Osteoblast (primary cell): ENCODE data around the gene DGKI. TPM values are rescaled to one million over a fixed set of nuclear protein-coding genes. Genes with fewer than 3 reads are reported as not detected.

Experiments
- DNase-seq: peaks from one replicate; pipeline ENCODE4 v3.0.0; 2011; ENCODE audit warnings: low spot score, mixed read lengths; ENCODE audit not compliant: insufficient read length; ENCODE audit errors: missing footprints
- H2AFZ ChIP-seq: 2 replicates; pipeline ENCODE4 v1.6.0; 2011; ENCODE audit warnings: mild to moderate bottlenecking, low read length
- H3K27ac ChIP-seq: 2 replicates; pipeline ENCODE4 v1.5.1; 2011; ENCODE audit warnings: mild to moderate bottlenecking, low read depth, low read length, moderate library complexity
- H3K27me3 ChIP-seq: 2 replicates; pipeline ENCODE4 v1.6.0; 2012; ENCODE audit warnings: mild to moderate bottlenecking, control low read depth, inconsistent platforms, low read length, moderate library complexity; ENCODE audit not compliant: insufficient read depth
- H3K36me3 ChIP-seq: 2 replicates; pipeline ENCODE4 v1.5.1; 2011; ENCODE audit warnings: mild to moderate bottlenecking, low read length, control low read depth, moderate library complexity; ENCODE audit not compliant: insufficient read depth
- H3K4me1 ChIP-seq: 2 replicates; pipeline ENCODE4 v1.5.1; 2011; ENCODE audit warnings: mild to moderate bottlenecking, low read length, control low read depth, moderate library complexity; ENCODE audit not compliant: insufficient read depth
- H3K4me2 ChIP-seq: 2 replicates; pipeline ENCODE4 v1.6.0; 2011; ENCODE audit warnings: mild to moderate bottlenecking, low read length; ENCODE audit not compliant: insufficient read depth
- H3K4me3 ChIP-seq: fragments of 200-600 bp; sonication (generic); 3 replicates; pipeline ENCODE4 v1.5.1; 2012; ENCODE audit warnings: mild to moderate bottlenecking, low read length, inconsistent platforms; ENCODE audit not compliant: insufficient read depth
- H3K79me2 ChIP-seq: 2 replicates; pipeline ENCODE4 v1.6.0; 2012; ENCODE audit warnings: mild to moderate bottlenecking, low read length, control low read depth, inconsistent platforms; ENCODE audit not compliant: insufficient read depth
- H3K9me3 ChIP-seq: 2 replicates; pipeline ENCODE4 v1.5.1; 2011; ENCODE audit warnings: low read depth, low read length, control low read depth
- H4K20me1 ChIP-seq: 2 replicates; pipeline ENCODE4 v1.6.0; 2012; ENCODE audit warnings: mild to moderate bottlenecking, low read length, control low read depth; ENCODE audit not compliant: insufficient read depth
- total RNA-seq: library from RNA; depleted of rRNA; stranded (reverse); fragments of >200 nt; gene quantifications from 2 replicates; pipeline ENCODE4 v1.2.3, GENCODE V29; 2012
- TF ChIP-seq, protein P1 (sequence below): IDR thresholded peaks from 2 replicates; pipeline ENCODE4 v1.5.1; 2011; ENCODE audit warnings: mild to moderate bottlenecking, low read depth, low read length, moderate library complexity; ENCODE audit errors: extremely low read depth

Gene DGKI
- total RNA-seq, 1 donor, result 19.2 TPM

DNA sequence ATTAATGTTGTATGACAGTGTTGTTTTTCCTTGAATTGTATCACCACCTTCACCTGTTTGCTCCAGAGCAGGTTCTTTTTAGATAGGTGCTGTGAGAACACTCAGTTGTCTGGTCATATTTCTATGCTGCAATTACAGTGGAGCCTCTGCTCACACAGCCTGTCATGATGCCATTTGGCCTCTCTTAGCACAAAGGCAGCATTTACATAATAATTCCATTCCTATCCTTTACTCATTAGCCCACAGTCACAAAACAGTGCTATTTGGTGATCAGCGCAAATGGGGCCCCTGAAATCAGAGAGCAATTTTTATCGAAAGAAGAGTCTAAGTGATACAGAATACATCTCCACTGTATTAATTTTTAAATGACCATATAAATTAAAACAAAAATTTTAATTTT is 13.8 kb upstream of the DGKI start:
- H3K4me3 ChIP-seq, result no peak overlapping the region
- no peaks in the 10 kb centered on the region for H3K27me3 ChIP-seq
- peaks cover 48% of the 10 kb centered on the region for H3K36me3 ChIP-seq
- no peak overlapping the region for H3K4me2 ChIP-seq
- H3K79me2 ChIP-seq, result no peaks in the 10 kb centered on the region
- TF ChIP-seq, protein P1, sequence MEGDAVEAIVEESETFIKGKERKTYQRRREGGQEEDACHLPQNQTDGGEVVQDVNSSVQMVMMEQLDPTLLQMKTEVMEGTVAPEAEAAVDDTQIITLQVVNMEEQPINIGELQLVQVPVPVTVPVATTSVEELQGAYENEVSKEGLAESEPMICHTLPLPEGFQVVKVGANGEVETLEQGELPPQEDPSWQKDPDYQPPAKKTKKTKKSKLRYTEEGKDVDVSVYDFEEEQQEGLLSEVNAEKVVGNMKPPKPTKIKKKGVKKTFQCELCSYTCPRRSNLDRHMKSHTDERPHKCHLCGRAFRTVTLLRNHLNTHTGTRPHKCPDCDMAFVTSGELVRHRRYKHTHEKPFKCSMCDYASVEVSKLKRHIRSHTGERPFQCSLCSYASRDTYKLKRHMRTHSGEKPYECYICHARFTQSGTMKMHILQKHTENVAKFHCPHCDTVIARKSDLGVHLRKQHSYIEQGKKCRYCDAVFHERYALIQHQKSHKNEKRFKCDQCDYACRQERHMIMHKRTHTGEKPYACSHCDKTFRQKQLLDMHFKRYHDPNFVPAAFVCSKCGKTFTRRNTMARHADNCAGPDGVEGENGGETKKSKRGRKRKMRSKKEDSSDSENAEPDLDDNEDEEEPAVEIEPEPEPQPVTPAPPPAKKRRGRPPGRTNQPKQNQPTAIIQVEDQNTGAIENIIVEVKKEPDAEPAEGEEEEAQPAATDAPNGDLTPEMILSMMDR, result no peak
- no peaks in the 10 kb centered on the region for H3K9me3 ChIP-seq
- H4K20me1 ChIP-seq, result no peaks in the 10 kb centered on the region
- H3K27ac ChIP-seq, result no peak overlapping the region
- H2AFZ ChIP-seq, result no peak overlapping the region
- H3K4me1 ChIP-seq, result no peaks in the 10 kb centered on the region
- no peak for DNase-seq

DNA sequence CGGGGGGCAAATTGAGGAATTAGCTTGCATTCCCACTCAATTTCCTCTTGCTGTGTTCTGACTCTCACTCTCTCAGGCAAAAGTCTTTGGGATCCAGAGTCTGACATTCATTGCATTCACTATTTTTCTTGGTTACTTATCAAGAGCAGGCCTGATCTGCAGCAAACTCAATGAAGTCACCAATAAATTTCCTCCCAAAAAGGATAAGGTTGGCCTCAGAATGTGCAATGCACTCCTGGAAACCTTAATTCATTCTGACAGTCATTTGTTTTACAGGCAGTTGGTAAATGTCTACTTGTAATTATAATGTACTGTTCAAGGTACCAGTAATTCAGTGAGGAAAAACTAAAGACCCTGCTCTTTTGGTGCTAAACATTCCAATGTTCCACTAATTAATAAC is 6.3 kb upstream of the DGKI start:
- H3K27ac ChIP-seq, result peak overlapping the region; percentile 88
- no peaks in the 10 kb centered on the region for H4K20me1 ChIP-seq
- DNase-seq, result no peak
- H3K27me3 ChIP-seq, result no peaks in the 10 kb centered on the region
- no peak overlapping the region for H2AFZ ChIP-seq
- TF ChIP-seq, protein P1, result no peak
- H3K4me3 ChIP-seq, result no peak overlapping the region
- no peaks in the 10 kb centered on the region for H3K79me2 ChIP-seq
- H3K9me3 ChIP-seq, result no peaks in the 10 kb centered on the region
- no peak overlapping the region for H3K4me2 ChIP-seq
- H3K4me1 ChIP-seq, result peaks cover 23% of the 10 kb centered on the region
- peaks cover 18% of the 10 kb centered on the region for H3K36me3 ChIP-seq

DNA sequence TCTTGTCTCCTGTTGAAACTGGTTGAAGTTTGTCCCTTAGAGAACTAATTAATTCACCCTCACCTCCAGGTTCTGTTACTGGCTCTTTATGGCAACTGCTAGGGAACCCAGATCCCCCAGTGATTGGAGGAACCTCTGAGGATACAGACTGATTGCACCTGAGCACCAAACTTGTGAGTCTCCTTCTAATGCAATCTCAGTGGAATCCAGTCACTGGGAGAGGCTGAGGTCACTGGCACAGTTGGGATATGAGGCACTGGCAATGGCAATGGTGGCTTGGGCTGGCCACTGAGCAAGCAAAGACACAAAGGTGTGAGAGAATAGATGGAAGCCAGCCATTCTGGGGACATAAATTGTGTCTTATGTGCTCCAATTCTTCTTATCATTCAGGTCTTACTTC is 5.3 kb upstream of the DGKI start:
- no peaks in the 10 kb centered on the region for H3K9me3 ChIP-seq
- TF ChIP-seq, protein P1, result no peak
- H3K27me3 ChIP-seq, result no peaks in the 10 kb centered on the region
- H3K36me3 ChIP-seq, result peaks cover 18% of the 10 kb centered on the region
- no peak overlapping the region for H3K4me2 ChIP-seq
- H3K27ac ChIP-seq, result peak overlapping the region; percentile 88
- peaks cover 2% of the 10 kb centered on the region for H3K79me2 ChIP-seq
- no peak for DNase-seq
- no peak overlapping the region for H3K4me3 ChIP-seq
- no peaks in the 10 kb centered on the region for H4K20me1 ChIP-seq
- peaks cover 29% of the 10 kb centered on the region for H3K4me1 ChIP-seq
- no peak overlapping the region for H2AFZ ChIP-seq

DNA sequence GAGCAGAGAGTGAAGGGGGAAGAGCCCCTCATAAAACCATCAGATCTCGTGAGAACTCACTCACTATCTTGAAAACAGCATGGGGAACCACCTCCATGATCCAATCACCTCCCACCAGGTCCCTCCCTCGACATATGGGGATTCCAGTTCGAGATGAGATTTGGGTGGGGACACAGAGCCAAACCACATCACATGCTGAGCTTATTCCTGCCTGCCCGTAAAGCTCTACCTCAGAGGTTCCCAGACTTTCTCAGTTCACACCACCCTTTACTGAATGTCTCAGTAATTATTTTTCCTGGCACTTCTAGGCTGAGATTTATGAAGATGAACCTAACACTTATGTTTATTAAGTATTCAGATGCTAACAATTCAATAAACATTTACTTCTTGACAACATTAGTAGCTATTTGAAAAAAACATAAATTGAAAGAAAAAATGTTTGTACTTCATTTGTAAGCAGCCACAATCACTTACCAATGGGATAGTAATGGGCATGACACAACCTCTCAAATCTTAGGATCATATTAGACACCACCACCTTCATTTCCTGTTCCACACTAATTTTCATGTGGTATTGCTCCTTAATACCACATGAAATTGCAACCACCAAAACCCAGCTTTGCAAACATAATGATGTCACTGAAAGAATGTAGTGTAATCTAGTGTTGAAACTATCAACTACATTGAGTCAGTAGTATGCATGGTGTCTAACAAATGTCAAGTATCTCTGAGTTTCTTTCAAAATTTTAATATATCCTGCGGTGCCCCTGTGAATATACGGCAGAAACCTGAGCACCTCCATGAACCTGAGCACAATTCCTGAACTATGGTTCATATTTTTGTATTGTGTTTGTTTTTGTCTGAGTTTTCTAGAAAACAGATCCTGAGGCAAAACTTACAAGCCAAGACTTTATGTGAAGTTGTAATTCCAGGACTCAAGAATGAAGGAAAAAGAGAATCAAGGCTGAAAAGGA is 4.5 kb upstream of the DGKI start:
- Histone ChIP-seq H3K36me3 (peaks cover 18% of the 10 kb centered on the region), H4K20me1 (no peaks in the 10 kb centered on the region), H3K27me3 (no peaks in the 10 kb centered on the region), H3K4me2 (peak overlapping the region; percentile 2), H3K27ac (peak overlapping the region; percentile 88), H3K79me2 (peaks cover 3% of the 10 kb centered on the region), H2AFZ (no peak overlapping the region), H3K9me3 (no peaks in the 10 kb centered on the region), H3K4me3 (no peak overlapping the region), H3K4me1 (peaks cover 29% of the 10 kb centered on the region)
- DNase-seq, result no peak
- TF ChIP-seq, protein P1, result no peak
